ENCODE data around the gene SH3RF3. TPM values are rescaled to one million over a fixed set of nuclear protein-coding genes. Genes with fewer than 3 reads are reported as not detected.

Gene SH3RF3
- total and polyA plus RNA-seq, 9 of the 15 experiments (the other 6 are each of a cell fraction or from before 2014, with no cell fraction given) = 0.02 TPM; not detected in 8

GRCh38 chr2:109098251-109098920 is 30.6 kb upstream of the SH3RF3 start (continued):
- TF ChIP-seq ZNF431 (CRISPR knock-in tag; IDR thresholded peaks at IDR 0.05) = no peak
- no peak for TF ChIP-seq ZNF584 (CRISPR knock-in tag; IDR thresholded peaks at IDR 0.05; ENCODE audit: low read depth)
- no peak for TF ChIP-seq FOXP4 (CRISPR knock-in tag; IDR thresholded peaks at IDR 0.05; ENCODE audit: borderline replicate concordance)
- no peak for TF ChIP-seq USF1 (CRISPR knock-in tag; IDR thresholded peaks at IDR 0.05)
- no peak for TF ChIP-seq CBX5 (IDR thresholded peaks at IDR 0.05; ENCODE audit: borderline replicate concordance, low read depth)
- TF ChIP-seq TAL1 (IDR thresholded peaks at IDR 0.05) = no peak

- DNase-seq (ENCODE audit: extremely low read depth in 1 of 4, low spot score in 3 of 4) (no peak), ATAC-seq (no peak)
- in situ Hi-C loops (cut with MboI) = no loop called here
Measured at GRCh38 chr2:109098921-109099273, 30.1 kb upstream of the SH3RF3 start.

More at GRCh38 chr2:109098921-109099273, 30.1 kb upstream of the SH3RF3 start:
- no peaks in the 10 kb centered on the region for H3K4me1 ChIP-seq (replicated peaks in 1 of 2; ENCODE audit: control insufficient read depth in 2 of 2, insufficient read depth in 2 of 2, low read length in 2 of 2)
- H3K27me3 ChIP-seq (ENCODE audit: control insufficient read depth in 2 of 2, insufficient read depth in 2 of 2, low read length in 2 of 2) = peaks cover 5 to 6% of the 10 kb centered on the region in 2 experiments; a peak in 4 of 5 replicates
- no TSS peak for BruUV-seq (replicated peaks)
- no peaks in the 10 kb centered on the region for H3K9me1 ChIP-seq (ENCODE audit: control insufficient read depth, insufficient read depth, low read length)
- H4K20me1 ChIP-seq (replicated peaks; ENCODE audit: control insufficient read depth, insufficient read depth, low read length) = no peaks in the 10 kb centered on the region
- H3K36me3 ChIP-seq (ENCODE audit: control insufficient read depth, insufficient read depth, low read length) = no peaks in the 10 kb centered on the region
- FAIRE-seq = no peak
- no peak overlapping the region for H3K9ac ChIP-seq (ENCODE audit: insufficient read depth in 1 of 2, low read depth in 2 of 2, low read length in 2 of 2)
- no peak overlapping the region for H3K4me3 ChIP-seq
- no peaks in the 10 kb centered on the region for H3K79me2 ChIP-seq (ENCODE audit: control insufficient read depth, insufficient read depth, low read length)
- WGBS (ENCODE audit: insufficient coverage, low coverage, missing lambda C conversion rate) = 0% methylated on average over 7 of the region's 7 CpGs
- TF ChIP-seq TCF7L2 (IDR thresholded peaks at IDR 0.05; ENCODE audit: low read depth, low read length) = no peak
- intact Hi-C loops (cut with micrococcal nuclease) = no loop called here
- H3K9me3 ChIP-seq (replicated peaks; ENCODE audit: control insufficient read depth, insufficient read depth, low read depth, low read length) = no peaks in the 10 kb centered on the region
- no peak overlapping the region for H3K27ac ChIP-seq (ENCODE audit: extremely low read depth, low read depth, low read length)
- no peak overlapping the region for H3K4me2 ChIP-seq (ENCODE audit: insufficient read depth, low read length)
- ChIA-PET POLR2A (no interaction called here), CTCF (ENCODE audit: low intra/inter-chr PET ratio) (no interaction called here)
- H2AFZ ChIP-seq (ENCODE audit: low read depth, low read length) = no peak overlapping the region
